CD4-positive, alpha-beta T cell treated with Interleukin-1 beta for 1 hour (primary cell): ENCODE measurements around the gene ATAD5.
"Not testable (repeated sequence)": the region's sequence is repeated elsewhere in the genome, so short reads cannot be mapped to it uniquely, and the experiment has no call there.

Experiments
- DNase-seq, 2 donors: peaks; one replicate each; pipeline ENCODE4 v3.0.0-alpha.2; 2020 to 2022

The ATAD5 gene

DNA sequence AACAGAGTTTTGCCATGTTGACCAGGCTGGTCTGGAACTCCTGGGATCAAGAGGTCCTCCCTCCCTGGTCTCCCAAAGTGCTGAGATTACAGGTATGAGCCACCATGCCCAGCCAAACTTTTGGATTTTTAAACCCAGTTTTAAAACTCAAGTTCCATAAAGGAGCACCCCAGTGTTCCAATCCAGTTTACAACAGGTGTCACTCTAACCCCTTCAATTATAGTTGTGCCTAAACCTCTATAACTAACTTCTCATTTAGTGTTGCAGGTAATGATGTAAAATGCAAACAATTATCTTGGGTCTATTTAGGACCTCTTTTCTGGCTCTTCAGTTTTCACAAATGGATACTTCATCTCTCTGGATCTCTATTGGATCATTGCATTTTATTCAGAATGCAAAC, 82.2 kb downstream of the ATAD5 start:
- DNase-seq = no peak

DNA sequence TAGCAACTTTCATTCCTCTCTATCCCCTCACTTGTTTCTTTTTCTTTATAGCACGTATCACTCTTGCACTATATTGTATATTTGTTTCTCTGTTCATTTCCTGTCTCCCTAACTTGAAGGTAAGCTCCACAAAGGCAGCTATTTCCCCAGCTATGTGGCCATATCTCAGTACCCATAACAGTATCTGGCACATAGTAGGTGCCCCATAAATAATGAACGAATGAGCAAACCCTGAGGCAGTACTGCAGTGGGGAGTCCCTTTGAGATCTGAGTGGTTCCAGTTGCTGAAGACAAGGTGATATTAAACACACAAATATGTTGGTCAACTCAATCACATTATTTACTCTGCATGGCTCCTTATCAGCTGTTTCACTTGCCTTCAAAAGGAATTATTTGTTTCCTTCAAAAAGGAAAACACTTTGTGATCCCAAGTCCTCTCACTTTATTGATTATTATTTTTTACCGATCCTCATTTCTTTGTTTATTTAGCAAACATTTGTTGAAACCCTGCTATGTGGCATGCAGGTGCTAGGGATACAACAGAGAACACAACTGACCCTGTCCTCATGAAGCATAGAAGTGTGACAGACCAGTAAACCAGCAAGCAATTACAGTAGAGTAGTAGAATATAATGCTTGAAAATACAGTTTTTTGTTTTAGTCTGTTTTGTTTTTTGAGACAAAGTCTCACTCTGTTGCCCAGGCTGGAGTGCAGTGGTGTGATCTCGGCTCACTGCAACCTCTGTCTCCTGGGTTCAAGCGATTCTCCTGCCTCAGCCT, 84.3 kb downstream of the ATAD5 start:
- DNase-seq = no peak

DNA sequence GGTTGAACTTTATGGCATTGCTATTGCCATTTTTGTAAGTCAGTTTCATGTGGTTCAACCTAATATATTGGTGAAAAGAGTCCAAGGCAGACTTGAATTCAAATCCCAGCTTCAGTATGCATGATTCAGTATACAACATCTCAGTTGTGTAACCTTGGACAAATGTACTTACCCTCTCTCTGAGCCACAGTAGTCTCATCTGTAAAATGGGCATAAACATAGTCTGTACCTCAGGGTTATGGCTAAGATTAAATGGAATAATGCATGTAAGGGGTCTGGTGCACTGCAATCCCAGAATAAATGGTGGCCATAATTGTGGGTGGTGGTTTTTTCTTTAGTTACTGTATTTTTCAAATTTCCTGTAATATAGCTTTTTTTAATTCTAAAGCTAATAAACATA, 85.3 kb downstream of the ATAD5 start:
- DNase-seq = no peak

DNA sequence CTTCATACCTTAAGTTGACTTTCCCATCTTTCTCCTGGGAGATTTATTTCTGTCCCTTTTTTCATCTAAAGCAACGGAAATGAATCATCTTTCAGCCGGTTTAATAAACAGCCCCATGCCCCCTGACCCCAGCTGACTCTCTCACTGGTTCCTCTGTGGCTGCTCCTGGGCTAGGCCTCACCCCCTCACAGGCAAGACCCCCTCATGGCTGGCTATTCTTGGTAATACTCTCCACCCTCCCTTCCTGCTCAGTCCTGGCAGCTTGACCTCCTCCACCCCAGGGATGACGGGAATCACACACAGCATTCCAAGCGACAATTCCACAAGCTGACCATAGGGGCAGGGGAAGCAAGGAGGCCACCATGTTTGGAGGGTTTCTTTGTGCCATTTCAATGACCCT, 88.5 kb downstream of the ATAD5 start:
- DNase-seq = no peak

DNA sequence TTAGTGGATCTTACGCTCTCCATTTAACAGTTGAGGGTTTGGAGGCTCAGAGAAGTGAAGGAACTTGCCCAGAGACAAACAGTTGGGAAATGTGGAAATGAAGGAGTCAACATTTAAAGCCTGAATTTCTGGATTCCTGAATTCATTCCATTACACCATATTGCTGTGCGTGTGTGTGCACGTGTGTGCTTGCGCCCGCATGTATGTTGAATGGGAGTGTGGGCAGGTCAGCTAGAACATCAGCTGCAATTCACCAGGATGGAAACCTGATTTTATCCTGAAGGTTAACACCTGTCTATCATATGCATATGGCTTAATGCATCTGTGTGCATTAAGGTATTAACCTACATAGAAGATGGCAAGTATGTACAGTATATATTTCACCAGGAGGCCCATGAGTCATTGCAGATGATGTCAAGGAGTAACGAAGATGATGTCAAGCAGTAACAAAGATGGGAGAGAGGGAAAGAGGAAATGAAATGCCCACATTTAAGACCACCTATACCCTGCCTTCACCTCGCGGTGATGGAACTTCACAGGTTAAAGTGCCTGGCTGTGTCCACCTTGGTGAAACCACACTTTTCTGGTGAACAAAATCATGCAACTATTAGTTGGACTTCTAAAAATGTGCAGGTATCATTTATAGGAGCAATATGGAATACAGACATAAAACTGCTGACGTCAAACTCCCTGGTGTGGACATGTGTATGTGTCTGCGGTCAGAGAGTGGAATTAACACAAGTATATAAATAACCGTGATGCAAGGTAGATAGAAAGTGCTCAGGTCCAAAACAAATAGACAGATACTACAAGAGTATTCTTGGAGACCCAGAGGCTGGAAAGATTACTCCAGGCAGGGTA, 89.1 kb downstream of the ATAD5 start:
- no peak for DNase-seq

DNA sequence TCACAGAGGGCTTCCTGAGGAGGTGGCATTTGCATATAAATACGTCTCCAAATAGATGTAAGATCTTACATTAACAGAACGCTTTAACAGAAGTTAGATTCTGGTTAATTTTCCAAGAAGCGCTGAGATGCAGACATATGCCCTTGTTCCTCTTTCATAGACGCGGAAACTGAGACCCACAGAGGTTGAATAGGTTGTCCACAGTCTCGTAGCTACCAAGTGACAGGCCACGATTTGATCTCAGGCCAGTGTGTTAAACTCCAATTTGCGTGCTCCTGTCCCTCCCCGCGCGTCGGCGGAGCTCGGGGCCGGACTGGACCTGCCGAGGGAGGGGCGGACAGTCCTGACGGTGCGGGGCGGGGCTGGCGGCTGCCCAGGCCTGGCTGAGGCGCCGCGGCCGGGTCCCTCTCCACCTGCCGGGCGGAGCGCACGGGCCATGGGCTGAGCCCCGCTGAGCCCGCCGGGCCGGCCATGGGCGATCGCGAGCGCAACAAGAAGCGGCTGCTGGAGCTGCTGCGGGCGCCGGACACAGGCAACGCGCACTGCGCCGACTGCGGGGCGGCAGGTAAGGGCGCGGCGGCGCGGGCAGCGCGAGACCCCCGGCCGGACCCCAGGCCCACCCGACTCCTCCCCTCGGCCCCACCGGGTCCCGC, 89.9 kb downstream of the ATAD5 start, which contains the start of gene ADAP2:
Gene ADAP2, plus strand, starts transcription at position 402 of the 653 bp plus-strand sequence. Its CDS starts 70 bp downstream, at position 472.
- peak in 1 of 2 donors; percentile 49 for DNase-seq

DNA sequence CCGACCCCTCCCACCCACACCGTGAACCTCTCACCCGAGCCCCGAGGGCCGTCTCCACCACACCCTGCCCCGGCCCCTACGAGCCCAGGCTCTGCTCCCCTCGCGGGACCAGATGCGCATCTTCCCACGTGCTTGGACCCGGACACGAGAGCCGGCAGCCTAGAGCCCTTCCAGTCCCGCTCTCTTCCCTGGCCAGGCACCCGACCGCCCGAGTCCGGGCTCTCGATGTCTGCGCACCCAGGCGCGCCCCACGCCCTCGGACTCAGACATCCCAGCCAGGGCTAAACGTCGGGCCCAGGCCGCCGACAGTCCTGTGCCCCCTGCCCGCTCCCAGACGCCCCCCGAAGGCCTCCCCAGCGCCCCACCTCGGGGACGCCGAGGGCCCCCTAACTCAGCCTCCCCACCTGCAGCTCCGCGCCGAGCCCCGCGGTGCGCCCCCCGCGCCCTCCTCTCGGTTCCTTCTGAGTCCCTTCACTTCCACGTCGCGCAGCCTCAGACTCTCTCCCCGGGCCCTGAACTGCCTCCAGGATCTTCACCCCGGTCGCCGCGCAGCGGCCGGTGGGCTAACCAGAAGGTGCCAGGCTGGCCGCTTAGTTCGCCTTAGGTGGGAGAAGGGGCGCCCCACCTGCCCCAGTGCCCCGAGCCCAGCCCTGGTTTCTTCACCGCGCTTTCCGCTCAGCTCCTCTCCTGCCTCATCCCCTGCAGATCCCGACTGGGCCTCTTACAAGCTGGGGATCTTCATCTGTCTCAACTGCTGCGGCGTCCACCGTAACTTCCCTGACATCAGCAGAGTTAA, 90.7 kb downstream of the ATAD5 start:
- peak in 1 of 2 donors; percentile 11 for DNase-seq

DNA sequence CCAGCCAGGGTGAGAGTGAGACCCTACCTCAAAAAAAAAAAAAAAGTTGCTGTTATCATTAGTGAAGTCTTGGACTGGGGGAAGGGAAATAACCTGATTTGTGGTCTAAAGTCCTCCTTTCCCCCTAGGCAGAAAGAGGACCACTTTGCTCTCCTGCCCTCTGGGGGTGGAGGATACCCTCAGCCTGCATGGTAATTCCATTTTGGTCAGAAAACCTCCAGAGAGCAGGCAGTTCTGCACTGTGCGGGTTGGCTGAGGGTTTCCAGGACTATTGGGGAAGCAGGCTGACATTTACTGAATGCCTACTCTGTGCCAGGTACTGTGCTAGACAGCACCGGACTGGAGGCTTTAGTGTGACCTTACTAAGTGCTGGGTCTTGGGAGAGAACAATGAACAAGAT, 92.6 kb downstream of the ATAD5 start:
- no peak for DNase-seq

DNA sequence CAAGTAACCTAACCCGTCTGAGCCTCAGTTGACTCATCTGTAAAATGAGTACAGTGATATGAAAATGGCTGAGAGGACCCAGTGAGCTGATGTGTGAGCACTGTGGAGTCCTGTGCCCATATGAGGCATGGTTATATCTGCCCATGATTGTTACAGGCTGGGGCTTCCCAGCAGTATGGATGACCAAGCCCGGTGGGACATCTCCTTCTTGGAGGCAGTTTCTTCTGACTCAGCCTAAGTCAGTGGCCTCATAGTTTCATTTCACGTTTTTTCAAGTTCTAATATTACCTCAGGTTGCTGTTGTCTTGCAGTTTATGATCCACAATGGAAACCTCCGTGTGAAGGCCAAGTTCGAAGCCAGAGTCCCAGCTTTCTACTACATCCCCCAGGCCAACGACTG, 94.8 kb downstream of the ATAD5 start:
- DNase-seq = no peak

DNA sequence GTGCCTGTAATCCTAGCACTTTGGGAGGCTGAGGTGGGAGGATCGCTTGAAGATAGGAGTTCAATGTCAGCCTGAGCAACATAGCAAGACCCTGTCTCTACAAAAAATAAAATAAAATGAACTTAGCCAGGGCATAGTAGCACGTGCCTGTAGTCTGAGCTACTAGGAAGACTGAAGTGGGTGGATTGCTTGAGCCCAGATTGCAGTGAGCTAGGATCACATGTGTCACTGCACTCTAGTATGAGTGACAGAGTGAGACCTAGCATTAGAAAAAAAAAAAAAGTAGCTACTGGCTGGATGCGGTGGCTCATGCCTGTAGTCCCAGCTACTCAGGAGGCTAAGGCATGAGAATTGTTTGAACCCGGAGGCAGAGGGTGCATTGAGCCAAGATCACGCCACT, 96.0 kb downstream of the ATAD5 start:
- no peak for DNase-seq

DNA sequence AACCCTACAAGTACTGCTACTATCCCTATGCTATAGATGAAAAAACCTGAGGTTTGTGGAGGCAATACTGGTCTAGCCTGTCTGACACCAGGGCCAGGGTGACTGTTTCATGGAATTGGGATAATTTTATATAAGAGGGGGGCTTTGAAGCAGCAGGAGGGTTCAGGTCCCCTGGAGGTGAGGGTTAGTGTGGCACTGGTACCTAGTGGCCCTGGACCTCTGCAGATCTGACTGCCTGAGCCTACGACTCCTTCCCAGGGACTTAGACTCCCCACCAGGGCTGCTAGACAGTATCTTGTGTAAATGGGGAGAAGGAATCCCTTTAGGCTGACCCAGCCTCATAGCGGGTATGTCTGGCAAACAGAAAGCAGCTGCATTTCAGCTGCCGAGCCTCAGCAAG, 96.8 kb downstream of the ATAD5 start:
- DNase-seq = no peak

DNA sequence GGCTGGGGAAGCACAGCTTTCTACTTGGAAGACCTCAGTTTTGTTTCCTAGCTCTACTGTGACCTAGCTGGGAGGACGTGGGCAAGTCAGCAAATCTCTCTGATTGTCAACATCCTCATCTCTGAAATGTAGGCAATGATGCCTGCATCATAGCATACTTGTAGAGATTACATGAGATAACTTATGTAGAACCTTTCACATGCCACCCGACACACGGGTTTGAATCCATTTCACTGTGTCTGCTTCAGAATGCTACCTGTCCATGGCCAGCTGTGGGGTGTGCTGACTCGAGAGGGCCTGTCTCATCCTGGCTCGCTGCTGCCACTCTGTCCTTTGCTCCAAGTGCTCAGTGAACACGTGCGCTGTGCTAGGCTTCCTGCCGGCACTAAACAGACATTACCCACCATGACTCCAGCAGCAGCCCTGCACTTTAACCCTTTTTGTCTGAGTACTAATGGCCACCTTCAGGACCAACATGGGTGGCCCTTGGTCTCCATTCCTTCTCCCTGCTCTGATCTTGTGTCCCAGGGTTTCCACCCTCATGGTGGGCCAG, 97.4 kb downstream of the ATAD5 start:
- no peak for DNase-seq

DNA sequence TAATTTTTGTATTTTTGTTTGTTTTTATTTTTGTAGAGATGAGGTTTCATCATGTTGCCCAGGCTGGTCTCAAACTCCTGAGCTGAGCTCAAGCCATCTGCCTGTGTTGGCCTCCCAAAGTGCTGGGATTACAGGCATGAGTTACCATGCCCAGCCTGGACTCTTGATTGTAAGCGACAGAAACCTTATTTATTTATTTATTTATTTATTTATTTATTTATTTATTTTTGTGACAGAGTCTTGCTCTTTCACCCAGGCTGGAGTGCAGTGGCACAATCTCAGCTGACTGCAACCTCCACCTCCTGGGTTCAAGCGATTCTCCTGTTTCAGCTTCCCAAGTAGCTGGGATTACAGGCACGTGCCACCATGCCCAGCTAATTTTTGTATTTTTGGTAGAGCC, 98.1 kb downstream of the ATAD5 start:
- DNase-seq = not testable (repeated sequence)

DNA sequence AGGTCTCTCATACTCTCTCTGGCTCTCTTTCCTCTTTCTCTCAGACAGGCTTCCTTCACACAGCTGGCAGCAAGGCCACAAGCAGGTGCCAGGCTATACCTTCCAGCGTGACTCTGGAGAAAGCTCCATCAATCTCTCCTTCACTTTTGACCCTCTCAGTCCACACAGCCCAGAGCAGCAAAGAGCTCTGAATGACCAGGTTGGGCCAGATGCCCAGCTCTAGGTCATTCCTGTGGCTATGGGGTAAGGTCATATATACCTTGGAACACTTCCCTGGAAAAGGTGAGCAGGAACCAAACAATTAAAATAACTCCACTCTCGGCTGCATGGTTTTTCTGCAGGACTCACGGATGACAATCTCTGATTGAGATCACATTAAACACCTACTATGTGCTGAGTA, 98.7 kb downstream of the ATAD5 start:
- no peak for DNase-seq

DNA sequence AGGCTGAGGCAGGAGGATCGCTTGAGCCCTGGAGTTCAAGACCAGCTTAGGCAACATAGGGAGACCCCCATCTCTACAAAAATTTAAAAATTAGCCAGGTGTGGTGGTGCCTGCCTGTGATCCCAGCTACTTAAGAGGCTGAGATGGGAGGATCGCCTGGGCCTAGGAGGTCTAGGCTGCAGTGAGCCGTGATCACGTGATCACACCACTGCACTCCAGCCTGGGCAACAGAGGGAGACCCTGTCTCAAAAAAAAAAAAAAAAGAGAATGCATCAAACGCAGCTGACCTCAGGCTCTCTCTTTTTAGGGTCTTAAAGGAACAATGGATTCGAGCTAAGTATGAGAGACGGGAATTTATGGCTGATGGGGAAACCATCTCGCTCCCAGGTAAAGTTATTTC, 99.8 kb downstream of the ATAD5 start:
- not testable (repeated sequence) for DNase-seq

DNA sequence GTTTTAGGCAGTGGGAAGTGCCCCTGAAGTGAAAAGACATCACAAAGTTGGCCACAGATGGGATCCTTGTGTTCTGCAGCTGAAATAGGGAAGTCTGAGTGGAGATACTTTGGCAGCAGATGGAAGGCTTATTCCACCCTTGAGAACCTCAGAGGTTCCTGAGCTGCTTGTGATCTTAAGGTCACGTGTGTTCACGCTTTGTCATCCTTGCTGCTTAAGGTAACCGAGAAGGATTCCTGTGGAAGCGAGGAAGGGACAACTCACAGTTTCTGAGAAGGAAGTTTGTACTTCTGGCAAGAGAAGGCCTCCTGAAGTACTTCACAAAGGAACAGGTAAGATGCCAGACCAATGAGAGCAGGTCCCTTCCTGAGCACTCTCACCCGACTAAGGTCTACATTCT, 102.2 kb downstream of the ATAD5 start:
- no peak for DNase-seq

DNA sequence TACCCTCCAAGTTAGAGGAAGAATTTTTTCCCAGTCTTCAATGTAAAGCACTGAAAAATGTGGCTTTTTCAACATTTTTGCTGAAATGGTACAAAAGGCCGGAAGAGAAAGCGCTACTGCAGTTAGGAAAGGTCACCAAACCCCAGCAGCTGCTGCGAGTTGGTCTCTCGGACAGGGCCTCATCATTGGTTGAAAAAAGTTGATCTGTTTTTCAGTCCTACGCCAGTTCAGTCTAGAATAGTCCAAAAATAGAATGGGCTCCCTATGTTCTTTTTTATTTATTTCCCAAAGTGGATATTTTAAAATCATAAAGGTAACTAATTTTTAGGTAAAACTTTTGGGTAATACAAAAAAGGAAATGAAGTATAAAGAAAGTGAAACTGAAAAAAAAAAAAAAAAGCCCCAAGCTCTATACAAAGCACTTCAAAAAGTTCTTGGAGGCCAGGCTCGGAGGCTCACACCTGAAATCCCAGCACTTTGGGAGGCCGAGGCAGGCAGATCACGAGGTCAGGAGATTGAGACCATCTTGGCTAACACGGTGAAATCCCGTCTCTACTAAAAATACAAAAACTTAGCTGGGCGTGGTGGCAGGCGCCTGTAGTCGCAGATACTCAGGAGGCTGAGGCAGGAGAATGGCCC, 107.4 kb downstream of the ATAD5 start:
- DNase-seq = no peak

DNA sequence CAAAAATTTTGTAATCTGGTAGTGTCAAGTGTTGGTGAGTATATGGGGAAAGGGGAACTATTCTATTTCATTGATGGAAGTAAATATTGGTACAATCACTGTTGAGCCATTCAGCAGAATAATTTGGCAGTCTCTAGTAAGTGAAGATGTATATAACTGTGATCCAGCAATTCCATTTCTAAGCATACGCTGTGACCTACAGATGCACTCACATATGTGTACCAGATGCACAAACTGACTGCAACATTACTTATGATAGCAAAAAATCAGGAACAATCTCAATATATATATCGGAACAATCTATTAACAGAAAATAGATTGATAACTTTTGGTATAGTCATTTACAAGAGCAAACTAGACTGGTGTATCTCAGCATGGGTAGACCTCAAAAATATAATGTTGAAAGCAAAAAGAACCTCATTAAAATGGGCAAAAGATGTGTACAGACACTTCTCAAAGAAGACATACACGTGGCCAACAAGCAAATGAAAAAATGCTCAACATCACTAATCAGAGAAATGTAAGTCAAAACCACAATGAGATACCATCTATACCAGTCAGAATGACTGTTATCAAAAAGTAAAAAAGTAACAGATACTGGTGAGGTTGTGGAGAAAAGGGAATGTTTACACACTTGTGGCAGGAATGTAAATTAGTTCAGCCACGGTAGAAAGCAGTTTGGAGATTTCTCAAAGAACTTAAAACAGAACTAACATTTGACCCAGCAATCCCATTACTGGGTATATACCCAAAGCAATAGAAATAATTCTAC, 110.7 kb downstream of the ATAD5 start:
- DNase-seq = no peak
